CD14-positive monocyte (primary cell): ENCODE data around the gene JAML. TPM values are rescaled to one million over a fixed set of nuclear protein-coding genes. Genes with fewer than 3 reads are reported as not detected.

Source experiments
- DNase-seq, 3 donors: peaks; one replicate each; pipeline ENCODE4 v3.0.0-alpha.2; 2011 to 2022
- H2AFZ ChIP-seq: 2 replicates; pipeline ENCODE4 v1.6.0; 2012; ENCODE audit warnings: mild to moderate bottlenecking, low read depth, low read length, inconsistent platforms; ENCODE audit not compliant: insufficient read depth, poor library complexity, severe bottlenecking
- H3K27ac ChIP-seq, 2 donors: 1 replicate in 1 of 2; 2 replicates in 1 of 2; pipeline ENCODE4 v1.5.1; 2012 to 2013; ENCODE audit warnings: low read length in 2 of 2, control low read depth in 1 of 2, inconsistent platforms in 1 of 2, low read depth in 1 of 2, mild to moderate bottlenecking in 1 of 2
- H3K27me3 ChIP-seq, 2 donors: one replicate each; pipeline versions ENCODE4 v1.6.0 to v1.6.1; 2011 to 2013; ENCODE audit warnings: low read length in 2 of 2; ENCODE audit not compliant: control insufficient read depth in 2 of 2, insufficient read depth in 2 of 2
- H3K36me3 ChIP-seq, 2 donors: replicated peaks in 1 of 2; 1 replicate in 1 of 2; 2 replicates in 1 of 2; pipeline versions ENCODE4 v1.5.1 to v1.6.1; 2012 to 2013; ENCODE audit warnings: low read length in 2 of 2, control low read depth in 1 of 2, inconsistent platforms in 1 of 2, mild to moderate bottlenecking in 1 of 2; ENCODE audit not compliant: insufficient read depth in 2 of 2, control insufficient read depth in 1 of 2
- H3K4me1 ChIP-seq, 2 donors: 1 replicate in 1 of 2; 2 replicates in 1 of 2; pipeline versions ENCODE4 v1.5.1 to v1.6.1; 2012 to 2013; ENCODE audit warnings: low read length in 2 of 2, control low read depth in 1 of 2, inconsistent platforms in 1 of 2, mild to moderate bottlenecking in 1 of 2, moderate library complexity in 1 of 2; ENCODE audit not compliant: insufficient read depth in 2 of 2, control insufficient read depth in 1 of 2
- H3K4me2 ChIP-seq: replicated peaks from 2 replicates; pipeline ENCODE3; 2012; ENCODE audit warnings: low read length, moderate library complexity, mild to moderate bottlenecking; ENCODE audit not compliant: poor library complexity, severe bottlenecking; ENCODE audit errors: extremely low read depth
- H3K4me3 ChIP-seq, 3 experiments: fragments of 200-600 bp in 1 of 3; sonication (generic) in 1 of 3; replicated peaks in 1 of 3; 1 replicate in 2 of 3; 2 replicates in 1 of 3; pipeline ENCODE4 v1.5.1; 2011 to 2013; ENCODE audit warnings: low read length in 3 of 3, mild to moderate bottlenecking in 3 of 3, control low read depth in 2 of 3, low read depth in 2 of 3, inconsistent platforms in 1 of 3, moderate library complexity in 1 of 3
- H3K79me2 ChIP-seq: 2 replicates; pipeline ENCODE4 v1.6.0; 2012; ENCODE audit warnings: mild to moderate bottlenecking, control low read depth, inconsistent platforms, low read length, moderate library complexity; ENCODE audit not compliant: insufficient read depth
- H3K9ac ChIP-seq: 2 replicates; pipeline ENCODE4 v1.6.0; 2017; ENCODE audit warnings: low read length, mild to moderate bottlenecking; ENCODE audit not compliant: insufficient read depth, poor library complexity, severe bottlenecking
- H3K9me3 ChIP-seq, 2 donors: replicated peaks in 1 of 2; 1 replicate in 1 of 2; 2 replicates in 1 of 2; pipeline versions ENCODE4 v1.5.1 to v1.6.1; 2012 to 2013; ENCODE audit warnings: low read length in 2 of 2, control low read depth in 1 of 2; ENCODE audit not compliant: control insufficient read depth in 1 of 2, insufficient read depth in 1 of 2
- H4K20me1 ChIP-seq: 2 replicates; pipeline ENCODE4 v1.6.0; 2012; ENCODE audit warnings: mild to moderate bottlenecking, low read length, control low read depth, moderate library complexity; ENCODE audit not compliant: insufficient read depth
- H3K27ac Mint-ChIP-seq, 7 donors: one replicate each; pipeline ENCODE4 v1.8.0; 2020; ENCODE audit warnings: mild to moderate bottlenecking in 7 of 7, mixed read lengths in 7 of 7, moderate library complexity in 6 of 7, inconsistent platforms in 2 of 7
- H3K27me3 Mint-ChIP-seq, 3 donors: one replicate each; pipeline ENCODE4 v1.8.0; 2021 to 2022; ENCODE audit warnings: low read depth in 3 of 3, mild to moderate bottlenecking in 3 of 3, mixed read lengths in 3 of 3, moderate library complexity in 3 of 3, inconsistent platforms in 1 of 3
- H3K36me3 Mint-ChIP-seq, 2 donors: one replicate each; pipeline ENCODE4 v1.8.0; 2020; ENCODE audit warnings: mixed read lengths in 2 of 2, inconsistent platforms in 1 of 2, mild to moderate bottlenecking in 1 of 2
- H3K4me1 Mint-ChIP-seq: one replicate; pipeline ENCODE4 v1.8.0; 2020; ENCODE audit warnings: mild to moderate bottlenecking, mixed read lengths
- H3K4me3 Mint-ChIP-seq, 2 donors: one replicate each; pipeline ENCODE4 v1.8.0; 2020; ENCODE audit warnings: mild to moderate bottlenecking in 2 of 2, mixed read lengths in 2 of 2, moderate library complexity in 1 of 2
- H3K9me3 Mint-ChIP-seq, 7 donors: one replicate each; pipeline ENCODE4 v1.8.0; 2020 to 2022; ENCODE audit warnings: mixed read lengths in 7 of 7, mild to moderate bottlenecking in 6 of 7, moderate library complexity in 6 of 7, inconsistent platforms in 2 of 7
- CTCF ChIP-seq: fragments of 200-600 bp; IDR thresholded peaks from one replicate; pipeline ENCODE4 v1.8.0; 2022; ENCODE audit warnings: antibody characterized with exemption, mild to moderate bottlenecking
- WGBS: methylation state at CpG from one replicate; pipeline ENCODE4 v1.1.5; 2013; ENCODE audit warnings: missing lambda C conversion rate; ENCODE audit not compliant: insufficient coverage; 5-methylcytosine and 5-hydroxymethylcytosine counted together
- intact Hi-C, 2 donors: fragments of 100-400 bp; cut with micrococcal nuclease; formaldehyde crosslinking; loops; one replicate each; pipeline versions ENCODE4 v1.15.0 to v1.15.1; 2023
- polyA plus RNA-seq, 3 donors: library from polyadenylated mRNA; depleted of rRNA in 1 of 3; unstranded in 2 of 3; stranded (reverse) in 1 of 3; fragments of 300-500 nt in 2 of 3; fragments of >200 nt in 1 of 3; fragmentation: Illumina TruSeq in 2 of 3; gene quantifications; 1 replicate in 2 of 3; 2 replicates in 1 of 3; pipeline ENCODE4 v1.2.3, GENCODE V29; 2012 to 2021

Gene JAML
- polyA plus RNA-seq, 3 donors = 316 to 968 (median 748) TPM

GRCh38 chr11:118154641-118155040, 70.2 kb downstream of the JAML start:
- no peak for TF ChIP-seq CTCF
- no peak for DNase-seq
- Histone ChIP-seq H3K9me3 (peaks cover 0 to 22% of the 10 kb centered on the region in 2 donors), H3K9ac (no peak overlapping the region), H3K27ac (no peak overlapping the region), H2AFZ (no peak overlapping the region), H3K79me2 (no peaks in the 10 kb centered on the region), H3K4me2 (no peak overlapping the region), H3K36me3 (no peaks in the 10 kb centered on the region), H3K4me1 (peaks cover 10 to 22% of the 10 kb centered on the region in 2 donors), H4K20me1 (no peaks in the 10 kb centered on the region), H3K4me3 (no peak overlapping the region), H3K27me3 (peaks cover 56 to 87% of the 10 kb centered on the region in 2 donors)
- intact Hi-C loops = no loop called here
- Mint-ChIP-seq H3K4me3 (peak overlapping the region in 1 of 2 donors; percentile 84), H3K27me3 (peaks cover 64 to 86% (median 86%) of the 10 kb centered on the region in 3 donors), H3K27ac (no peak overlapping the region), H3K36me3 (peaks cover 5 to 8% of the 10 kb centered on the region in 2 donors), H3K9me3 (peaks cover 0 to 12% (median 4%) of the 10 kb centered on the region in 7 donors), H3K4me1 (peaks cover 22% of the 10 kb centered on the region)
- WGBS = 100% methylated on average over 1 of the region's 1 CpG

GRCh38 chr11:118153976-118154375, 70.8 kb downstream of the JAML start:
- Histone ChIP-seq H4K20me1 (no peaks in the 10 kb centered on the region), H3K27ac (no peak overlapping the region), H3K4me3 (no peak overlapping the region), H3K9me3 (peaks cover 0 to 22% of the 10 kb centered on the region in 2 donors), H3K4me1 (peaks cover 10 to 22% of the 10 kb centered on the region in 2 donors), H3K36me3 (no peaks in the 10 kb centered on the region), H2AFZ (no peak overlapping the region), H3K4me2 (no peak overlapping the region), H3K79me2 (no peaks in the 10 kb centered on the region), H3K9ac (no peak overlapping the region), H3K27me3 (peaks cover 56 to 86% of the 10 kb centered on the region in 2 donors)
- Mint-ChIP-seq H3K36me3 (peaks cover 5 to 8% of the 10 kb centered on the region in 2 donors), H3K27ac (no peak overlapping the region), H3K9me3 (peaks cover 0 to 12% (median 4%) of the 10 kb centered on the region in 7 donors), H3K4me1 (peaks cover 20% of the 10 kb centered on the region), H3K27me3 (peaks cover 67 to 82% (median 82%) of the 10 kb centered on the region in 3 donors), H3K4me3 (peak overlapping the region in 1 of 2 donors; percentile 84)
- 93% methylated on average over 9 of the region's 11 CpGs for WGBS
- intact Hi-C loops = no loop called here
- no peak for TF ChIP-seq CTCF
- DNase-seq = no peak
